SK-N-SH treated with all-trans-retinoic acid at 6 μM for 48 hours (cell line): ENCODE measurements around the gene CENPF.

ENCODE experiments used
- ARNTL ChIP-seq: fragments of 450-650 bp; formaldehyde crosslinking; IDR thresholded peaks from 2 replicates; pipeline ENCODE4 v1.5.0; 2020; ENCODE audit warnings: low read depth, mild to moderate bottlenecking, moderate library complexity, borderline replicate concordance
- BACH2 ChIP-seq: fragments of 250-450 bp; sonication (Bioruptor Pico); IDR thresholded peaks from 2 replicates; pipeline ENCODE4 v1.9.0; 2021; ENCODE audit warnings: mild to moderate bottlenecking, borderline replicate concordance
- CREB5 ChIP-seq: fragments of 250-450 bp; sonication (Bioruptor Pico); IDR thresholded peaks from 2 replicates; pipeline ENCODE4 v1.5.1; 2020; ENCODE audit warnings: low read depth, mild to moderate bottlenecking, moderate library complexity
- CSDC2 ChIP-seq: fragments of 250-450 bp; sonication (Bioruptor Pico); IDR thresholded peaks from 2 replicates; pipeline ENCODE4 v1.5.0; 2020; ENCODE audit warnings: mild to moderate bottlenecking, moderate library complexity
- PATZ1 ChIP-seq: fragments of 250-450 bp; sonication (Bioruptor Pico); IDR thresholded peaks from 2 replicates; pipeline ENCODE4 v1.8.0; 2020; ENCODE audit warnings: mild to moderate bottlenecking, moderate library complexity, borderline replicate concordance
- PPARA ChIP-seq: fragments of 250-450 bp; sonication (Bioruptor Pico); IDR thresholded peaks from 2 replicates; pipeline ENCODE4 v1.5.0; 2020; ENCODE audit warnings: mild to moderate bottlenecking, borderline replicate concordance
- RARB ChIP-seq: fragments of 250-450 bp; sonication (Bioruptor Pico); IDR thresholded peaks from 2 replicates; pipeline ENCODE4 v1.8.0; 2021; ENCODE audit warnings: mild to moderate bottlenecking, moderate library complexity
- SNAI2 ChIP-seq: fragments of 250-450 bp; sonication (Bioruptor Pico); IDR thresholded peaks from 2 replicates; pipeline ENCODE4 v1.5.0; 2020; ENCODE audit warnings: mild to moderate bottlenecking, moderate library complexity
- TSHZ2 ChIP-seq: fragments of 250-450 bp; sonication (Bioruptor Pico); IDR thresholded peaks from 2 replicates; pipeline ENCODE4 v1.5.0; 2020; ENCODE audit warnings: mild to moderate bottlenecking, moderate library complexity
- ZC3H10 ChIP-seq: fragments of 250-450 bp; sonication (Bioruptor Pico); IDR thresholded peaks from 2 replicates; pipeline ENCODE4 v1.5.1; 2021; ENCODE audit warnings: mild to moderate bottlenecking, moderate library complexity
- ZNF565 ChIP-seq: fragments of 450-650 bp; formaldehyde crosslinking; conservative IDR thresholded peaks from 2 replicates; pipeline ENCODE4 v1.5.0; 2020; ENCODE audit warnings: low read depth, mild to moderate bottlenecking, moderate library complexity
- ZNF8 ChIP-seq: fragments of 450-650 bp; formaldehyde crosslinking; IDR thresholded peaks from 2 replicates; pipeline ENCODE4 v1.5.0; 2020; ENCODE audit warnings: mild to moderate bottlenecking, moderate library complexity
- TF ChIP-seq, protein P1 (sequence below): fragments of 250-450 bp; sonication (Bioruptor Pico); IDR thresholded peaks from 2 replicates; pipeline ENCODE4 v1.8.0; 2021; ENCODE audit warnings: low read depth, mild to moderate bottlenecking, moderate library complexity, borderline replicate concordance
- TF ChIP-seq, protein P2 (sequence below): fragments of 250-450 bp; sonication (Bioruptor Pico); IDR thresholded peaks from 2 replicates; pipeline ENCODE4 v1.5.1; 2021; ENCODE audit warnings: mild to moderate bottlenecking, moderate library complexity

DNA sequence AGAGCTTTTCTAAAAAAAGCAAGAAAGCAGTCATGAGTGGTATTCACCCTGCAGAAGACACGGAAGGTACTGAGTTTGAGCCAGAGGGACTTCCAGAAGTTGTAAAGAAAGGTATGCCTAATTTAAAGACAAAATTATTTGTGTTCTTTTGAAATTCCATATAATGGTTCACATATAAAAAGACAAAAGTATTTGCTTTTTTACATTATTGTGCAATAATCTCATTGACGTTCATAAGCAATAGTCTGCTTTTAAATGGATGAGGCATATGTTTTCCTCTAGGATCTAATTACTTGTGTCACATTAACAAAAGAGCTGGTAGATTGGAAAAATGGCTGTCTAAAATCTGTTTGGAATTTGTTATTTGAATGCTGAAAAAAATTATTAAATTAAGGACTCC is 54.3 kb downstream of the CENPF start:
- TF ChIP-seq PATZ1 (CRISPR knock-in tag) (no peak), ZNF8 (CRISPR knock-in tag) (no peak), ZC3H10 (CRISPR knock-in tag) (no peak), RARB (CRISPR knock-in tag) (no peak), CREB5 (CRISPR knock-in tag) (no peak), ZNF565 (CRISPR knock-in tag) (no peak), SNAI2 (CRISPR knock-in tag) (no peak), ARNTL (CRISPR knock-in tag) (no peak), TSHZ2 (CRISPR knock-in tag) (no peak), BACH2 (CRISPR knock-in tag) (no peak), PPARA (CRISPR knock-in tag) (no peak), CSDC2 (CRISPR knock-in tag) (no peak)
- TF ChIP-seq, protein P1, sequence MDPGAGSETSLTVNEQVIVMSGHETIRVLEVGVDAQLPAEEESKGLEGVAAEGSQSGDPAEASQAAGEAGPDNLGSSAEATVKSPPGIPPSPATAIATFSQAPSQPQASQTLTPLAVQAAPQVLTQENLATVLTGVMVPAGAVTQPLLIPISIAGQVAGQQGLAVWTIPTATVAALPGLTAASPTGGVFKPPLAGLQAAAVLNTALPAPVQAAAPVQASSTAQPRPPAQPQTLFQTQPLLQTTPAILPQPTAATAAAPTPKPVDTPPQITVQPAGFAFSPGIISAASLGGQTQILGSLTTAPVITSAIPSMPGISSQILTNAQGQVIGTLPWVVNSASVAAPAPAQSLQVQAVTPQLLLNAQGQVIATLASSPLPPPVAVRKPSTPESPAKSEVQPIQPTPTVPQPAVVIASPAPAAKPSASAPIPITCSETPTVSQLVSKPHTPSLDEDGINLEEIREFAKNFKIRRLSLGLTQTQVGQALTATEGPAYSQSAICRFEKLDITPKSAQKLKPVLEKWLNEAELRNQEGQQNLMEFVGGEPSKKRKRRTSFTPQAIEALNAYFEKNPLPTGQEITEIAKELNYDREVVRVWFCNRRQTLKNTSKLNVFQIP = no peak
- TF ChIP-seq, protein P2, sequence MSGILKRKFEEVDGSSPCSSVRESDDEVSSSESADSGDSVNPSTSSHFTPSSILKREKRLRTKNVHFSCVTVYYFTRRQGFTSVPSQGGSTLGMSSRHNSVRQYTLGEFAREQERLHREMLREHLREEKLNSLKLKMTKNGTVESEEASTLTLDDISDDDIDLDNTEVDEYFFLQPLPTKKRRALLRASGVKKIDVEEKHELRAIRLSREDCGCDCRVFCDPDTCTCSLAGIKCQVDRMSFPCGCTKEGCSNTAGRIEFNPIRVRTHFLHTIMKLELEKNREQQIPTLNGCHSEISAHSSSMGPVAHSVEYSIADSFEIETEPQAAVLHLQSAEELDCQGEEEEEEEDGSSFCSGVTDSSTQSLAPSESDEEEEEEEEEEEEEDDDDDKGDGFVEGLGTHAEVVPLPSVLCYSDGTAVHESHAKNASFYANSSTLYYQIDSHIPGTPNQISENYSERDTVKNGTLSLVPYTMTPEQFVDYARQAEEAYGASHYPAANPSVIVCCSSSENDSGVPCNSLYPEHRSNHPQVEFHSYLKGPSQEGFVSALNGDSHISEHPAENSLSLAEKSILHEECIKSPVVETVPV = no peak
